Measurements from ENCODE around the gene PHOSPHO1. TPM values are rescaled to one million over a fixed set of nuclear protein-coding genes. Genes with fewer than 3 reads are reported as not detected.

PHOSPHO1 gene
- total RNA-seq, 4 donors from 2014 or later: 0.34 to 0.36 TPM; not detected in 2

DNA sequence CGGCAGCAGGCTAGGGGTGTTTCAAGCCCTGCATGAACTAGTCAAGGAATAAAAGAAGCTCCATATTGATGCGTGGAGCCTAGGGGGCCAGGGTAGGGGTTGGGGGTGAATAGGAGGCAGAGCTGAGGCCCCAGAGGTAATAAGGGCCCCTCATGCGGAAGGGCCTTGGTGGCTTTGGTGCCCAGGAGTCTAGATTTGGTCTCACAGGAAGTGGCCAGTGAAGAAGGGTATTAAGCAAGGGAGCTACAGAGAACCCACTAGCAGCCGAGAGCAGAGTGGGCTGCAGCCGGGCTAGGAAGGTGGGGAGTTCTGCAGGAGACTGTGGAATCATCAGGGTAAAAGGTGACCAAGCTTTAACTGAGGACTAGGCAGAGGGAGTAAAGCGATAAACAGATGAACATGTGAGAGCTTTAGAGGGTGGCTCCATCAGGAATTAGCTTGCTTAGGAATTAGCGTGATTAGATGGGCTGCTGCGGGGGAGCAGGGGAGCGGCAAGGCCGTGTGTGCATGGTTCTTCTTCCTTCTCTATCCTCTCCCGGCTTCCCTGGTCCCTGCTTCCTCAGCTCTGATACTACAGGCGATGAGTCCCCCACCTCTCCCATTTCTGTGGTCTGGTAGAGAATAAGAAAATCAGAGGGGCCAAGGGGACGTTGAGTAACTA is 30.0 kb downstream of the PHOSPHO1 start:
- no peak for TF ChIP-seq CTCF (IDR thresholded peaks at IDR 0.05)
- no peak for TF ChIP-seq POLR2A (IDR thresholded peaks at IDR 0.05)
- intact Hi-C loops (cut with DNase I; ENCODE audit: low total_unique reads): no loop called here
- H3K4me3 ChIP-seq (ENCODE audit: low read depth, poor library complexity, severe bottlenecking): no peak overlapping the region
- 91 to 93% methylated on average over 13 of the region's 13 CpGs for WGBS, 2 donors
- no peak for DNase-seq (ENCODE audit: low spot score in 2 of 2)

GRCh38 chr17:49198211-49198610 is 32.4 kb downstream of the PHOSPHO1 start:
- 93 to 94% methylated on average over 2 of the region's 2 CpGs for WGBS, 2 donors
- no peak for DNase-seq (ENCODE audit: low spot score in 2 of 2)
- TF ChIP-seq CTCF (IDR thresholded peaks at IDR 0.05) (no peak), POLR2A (IDR thresholded peaks at IDR 0.05) (no peak)
- no peak overlapping the region for H3K4me3 ChIP-seq (ENCODE audit: low read depth, poor library complexity, severe bottlenecking)
- intact Hi-C loops (cut with DNase I; ENCODE audit: low total_unique reads): no loop called here

DNA sequence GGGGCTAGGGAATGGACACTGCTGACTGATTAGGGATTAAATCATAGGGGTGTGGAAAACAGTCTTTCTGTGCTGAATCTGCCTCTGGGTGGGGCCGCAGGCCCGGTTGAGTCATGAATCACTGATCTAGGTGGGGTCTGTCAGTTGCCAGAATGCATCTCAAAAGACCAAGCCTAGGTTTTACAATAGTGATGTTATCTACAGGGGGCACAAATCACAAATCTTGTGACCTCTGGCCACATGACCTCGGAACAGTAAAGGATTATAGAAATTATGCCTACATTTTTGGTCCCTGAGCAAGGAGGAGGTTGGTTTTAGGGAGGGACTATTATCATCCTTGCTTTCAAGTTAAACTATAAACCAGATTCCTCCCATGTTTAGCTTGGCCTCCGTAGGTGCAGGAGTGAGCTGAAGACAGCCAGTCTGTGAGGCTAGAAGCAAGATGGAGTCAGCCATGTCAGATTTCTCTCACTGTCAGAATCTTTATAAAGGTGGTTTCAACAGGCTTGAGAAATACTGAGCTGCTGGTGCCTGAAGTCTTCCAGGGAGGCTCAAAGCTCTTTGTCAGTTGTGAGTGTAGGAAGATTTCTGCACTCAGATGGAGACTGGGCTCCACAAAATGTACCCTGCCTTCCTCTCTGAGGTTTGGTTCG is 33.1 kb downstream of the PHOSPHO1 start:
- no peak overlapping the region for H3K4me3 ChIP-seq (ENCODE audit: low read depth, poor library complexity, severe bottlenecking)
- WGBS, 2 donors: 39 to 40% methylated on average over 5 of the region's 5 CpGs
- no peak for DNase-seq (ENCODE audit: low spot score in 2 of 2)
- TF ChIP-seq POLR2A (IDR thresholded peaks at IDR 0.05) (no peak), CTCF (IDR thresholded peaks at IDR 0.05) (no peak)
- intact Hi-C loops (cut with DNase I; ENCODE audit: low total_unique reads): no loop called here

GRCh38 chr17:49196520-49196919 is 34.1 kb downstream of the PHOSPHO1 start:
- no peak for TF ChIP-seq CTCF (IDR thresholded peaks at IDR 0.05)
- no peak for TF ChIP-seq POLR2A (IDR thresholded peaks at IDR 0.05)
- intact Hi-C loops (cut with DNase I; ENCODE audit: low total_unique reads): no loop called here
- 85 to 89% methylated on average over 3 of the region's 3 CpGs for WGBS, 2 donors
- H3K4me3 ChIP-seq (ENCODE audit: low read depth, poor library complexity, severe bottlenecking): no peak overlapping the region
- DNase-seq (ENCODE audit: low spot score in 2 of 2): no peak

- WGBS, 2 donors: 51 to 73% methylated on average over 4 of the region's 4 CpGs
- TF ChIP-seq CTCF (IDR thresholded peaks at IDR 0.05): no peak
- TF ChIP-seq POLR2A (IDR thresholded peaks at IDR 0.05): no peak
- no peak for DNase-seq (ENCODE audit: low spot score in 2 of 2)
- H3K4me3 ChIP-seq (ENCODE audit: low read depth, poor library complexity, severe bottlenecking): no peak overlapping the region
- intact Hi-C loops (cut with DNase I; ENCODE audit: low total_unique reads): no loop called here
Observed at GRCh38 chr17:49195751-49196150, 34.8 kb downstream of the PHOSPHO1 start.

GRCh38 chr17:49194297-49194607 is 36.3 kb downstream of the PHOSPHO1 start:
- TF ChIP-seq CTCF (IDR thresholded peaks at IDR 0.05): no peak
- TF ChIP-seq POLR2A (IDR thresholded peaks at IDR 0.05): no peak
- 44 to 47% methylated on average over 3 of the region's 3 CpGs for WGBS, 2 donors
- intact Hi-C loops (cut with DNase I; ENCODE audit: low total_unique reads): no loop called here
- no peak for DNase-seq (ENCODE audit: low spot score in 2 of 2)
- no peak overlapping the region for H3K4me3 ChIP-seq (ENCODE audit: low read depth, poor library complexity, severe bottlenecking)

Measured in lower leg skin (tissue), 4 donors.